Measurements from ENCODE around the gene KCNF1. TPM values are rescaled to one million over a fixed set of nuclear protein-coding genes. Genes with fewer than 3 reads are reported as not detected.

Gene KCNF1
- total RNA-seq, 2 experiments from 2014 or later = not detected

DNA sequence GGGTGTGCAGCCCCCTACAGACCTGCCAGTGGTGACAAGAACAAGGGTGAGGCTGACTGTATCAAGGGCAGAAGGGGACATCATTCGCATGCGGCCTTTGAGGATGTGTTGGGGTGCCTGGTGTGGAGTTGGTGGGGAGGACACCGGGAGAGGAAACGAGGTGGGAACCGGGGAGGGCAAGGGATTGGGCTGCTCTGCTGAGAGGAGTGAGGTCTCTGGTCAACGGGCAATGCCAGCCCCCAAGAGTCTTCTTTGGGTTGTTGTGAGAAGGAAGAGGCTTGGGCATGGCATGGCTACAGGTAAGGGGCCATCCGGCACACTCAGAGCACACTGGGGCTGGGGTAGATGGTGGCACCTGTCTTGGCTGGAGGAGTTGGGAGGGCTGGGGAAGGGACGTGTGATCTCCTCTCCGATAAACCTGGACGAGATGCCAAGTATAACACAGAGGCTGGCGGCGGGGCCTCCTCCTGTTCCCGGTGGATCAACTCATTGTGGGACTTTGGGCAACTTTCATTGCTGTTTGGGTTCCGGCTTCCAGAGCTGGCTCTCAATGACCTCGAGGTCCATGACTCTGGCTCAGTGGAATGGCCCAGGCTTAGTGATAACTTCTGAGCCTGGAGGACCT, 37.0 kb downstream of the KCNF1 start:
- peaks cover 5% of the 10 kb centered on the region for H3K9me3 Mint-ChIP-seq
- DNase-seq = no peak
- H3K4me3 Mint-ChIP-seq = no peak overlapping the region
- TF ChIP-seq, protein P1, sequence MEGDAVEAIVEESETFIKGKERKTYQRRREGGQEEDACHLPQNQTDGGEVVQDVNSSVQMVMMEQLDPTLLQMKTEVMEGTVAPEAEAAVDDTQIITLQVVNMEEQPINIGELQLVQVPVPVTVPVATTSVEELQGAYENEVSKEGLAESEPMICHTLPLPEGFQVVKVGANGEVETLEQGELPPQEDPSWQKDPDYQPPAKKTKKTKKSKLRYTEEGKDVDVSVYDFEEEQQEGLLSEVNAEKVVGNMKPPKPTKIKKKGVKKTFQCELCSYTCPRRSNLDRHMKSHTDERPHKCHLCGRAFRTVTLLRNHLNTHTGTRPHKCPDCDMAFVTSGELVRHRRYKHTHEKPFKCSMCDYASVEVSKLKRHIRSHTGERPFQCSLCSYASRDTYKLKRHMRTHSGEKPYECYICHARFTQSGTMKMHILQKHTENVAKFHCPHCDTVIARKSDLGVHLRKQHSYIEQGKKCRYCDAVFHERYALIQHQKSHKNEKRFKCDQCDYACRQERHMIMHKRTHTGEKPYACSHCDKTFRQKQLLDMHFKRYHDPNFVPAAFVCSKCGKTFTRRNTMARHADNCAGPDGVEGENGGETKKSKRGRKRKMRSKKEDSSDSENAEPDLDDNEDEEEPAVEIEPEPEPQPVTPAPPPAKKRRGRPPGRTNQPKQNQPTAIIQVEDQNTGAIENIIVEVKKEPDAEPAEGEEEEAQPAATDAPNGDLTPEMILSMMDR (IDR thresholded peaks at IDR 0.05) = no peak
- CTCF ChIA-PET = no interaction called here
- H3K27ac Mint-ChIP-seq = no peak overlapping the region
- H3K27me3 Mint-ChIP-seq = peaks cover 31% of the 10 kb centered on the region
- no peak for ATAC-seq
- POLR2A ChIA-PET = no interaction called here
- peaks cover 6% of the 10 kb centered on the region for H3K4me1 Mint-ChIP-seq (ENCODE audit: low read depth)
- H3K36me3 Mint-ChIP-seq (ENCODE audit: low read depth) = peaks cover 5% of the 10 kb centered on the region
- intact Hi-C loops (cut with micrococcal nuclease) = no loop called here

DNA sequence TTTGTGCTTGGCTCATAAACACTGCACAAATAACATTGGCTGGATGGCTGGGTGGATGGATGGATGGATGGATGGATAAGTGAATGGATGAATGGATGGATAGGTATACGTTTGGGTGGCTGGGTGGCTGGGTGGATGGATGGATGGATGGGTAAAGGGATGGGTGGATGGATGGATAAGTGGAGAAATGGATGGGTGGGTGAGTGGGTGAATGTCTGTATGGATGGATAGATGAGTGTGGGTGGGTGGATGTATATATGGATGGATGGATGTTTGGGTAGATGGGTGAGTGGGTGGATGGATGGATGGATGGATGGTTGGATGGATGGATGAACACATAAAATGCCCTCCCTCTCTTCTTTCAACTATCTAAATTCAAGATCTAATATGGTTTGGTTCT, 38.1 kb downstream of the KCNF1 start:
- Mint-ChIP-seq H3K27ac (no peak overlapping the region), H3K36me3 (ENCODE audit: low read depth) (peaks cover 5% of the 10 kb centered on the region), H3K4me1 (ENCODE audit: low read depth) (peaks cover 6% of the 10 kb centered on the region), H3K9me3 (peaks cover 5% of the 10 kb centered on the region), H3K27me3 (peaks cover 28% of the 10 kb centered on the region), H3K4me3 (no peak overlapping the region)
- DNase-seq = no peak
- intact Hi-C loops (cut with micrococcal nuclease) = no loop called here
- POLR2A ChIA-PET = no interaction called here
- CTCF ChIA-PET = no interaction called here
- ATAC-seq = no peak
- TF ChIP-seq, protein P1 (IDR thresholded peaks at IDR 0.05) = no peak

DNA sequence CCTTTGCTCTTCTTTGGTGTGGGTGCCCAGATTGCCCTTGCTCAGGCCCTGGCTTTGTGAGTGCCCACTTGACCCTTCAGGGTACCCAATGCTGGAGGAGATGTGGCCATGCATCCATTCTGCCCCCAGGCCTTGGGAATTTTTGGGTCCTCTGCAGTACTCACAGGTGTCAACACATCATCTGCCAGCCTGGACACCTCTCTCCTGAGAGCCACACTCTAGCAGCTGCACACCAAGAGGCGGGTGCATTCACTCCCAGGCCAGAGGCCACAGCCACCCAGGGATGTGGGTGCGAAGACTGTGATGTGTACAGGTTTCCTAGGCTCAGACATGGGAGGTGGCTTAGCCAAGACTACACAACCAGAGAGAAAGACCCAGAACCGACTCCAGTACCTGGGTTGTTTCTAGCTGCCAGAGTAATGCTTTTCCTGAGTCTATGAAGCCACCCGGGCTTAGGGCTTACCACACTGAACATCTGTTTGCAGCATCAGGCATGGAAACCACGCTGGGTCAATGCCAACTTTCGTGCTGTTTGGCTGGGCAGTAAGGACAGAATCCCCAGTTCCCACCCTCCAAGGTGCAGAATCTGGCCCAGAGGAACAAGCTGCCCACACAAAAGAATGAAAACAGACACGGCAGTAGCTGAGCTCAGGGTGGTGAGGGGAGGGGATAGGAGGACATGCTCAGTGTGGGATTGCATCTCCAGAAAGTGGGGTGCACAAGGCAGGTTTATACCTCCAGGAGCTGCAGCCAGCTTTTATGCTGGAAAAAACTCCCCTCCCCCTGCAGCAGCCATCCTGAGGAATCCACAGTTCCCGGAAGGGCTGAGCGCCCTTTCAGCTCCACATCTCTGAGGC, 40.1 kb downstream of the KCNF1 start:
- intact Hi-C loops (cut with micrococcal nuclease) = no loop called here
- Mint-ChIP-seq H3K27me3 (peaks cover 19% of the 10 kb centered on the region), H3K27ac (no peak overlapping the region), H3K4me3 (no peak overlapping the region), H3K9me3 (peaks cover 5% of the 10 kb centered on the region), H3K36me3 (ENCODE audit: low read depth) (peaks cover 5% of the 10 kb centered on the region), H3K4me1 (ENCODE audit: low read depth) (peaks cover 6% of the 10 kb centered on the region)
- POLR2A ChIA-PET = no interaction called here
- ATAC-seq = no peak
- TF ChIP-seq, protein P1 (IDR thresholded peaks at IDR 0.05) = no peak
- CTCF ChIA-PET = interaction anchor here (1.2 to 1.5 kb wide), 2 partner anchors 21 to 120 kb away, joined by 3 to 4 read pairs; no protein-coding TSS in a partner anchor
- DNase-seq = no peak

DNA sequence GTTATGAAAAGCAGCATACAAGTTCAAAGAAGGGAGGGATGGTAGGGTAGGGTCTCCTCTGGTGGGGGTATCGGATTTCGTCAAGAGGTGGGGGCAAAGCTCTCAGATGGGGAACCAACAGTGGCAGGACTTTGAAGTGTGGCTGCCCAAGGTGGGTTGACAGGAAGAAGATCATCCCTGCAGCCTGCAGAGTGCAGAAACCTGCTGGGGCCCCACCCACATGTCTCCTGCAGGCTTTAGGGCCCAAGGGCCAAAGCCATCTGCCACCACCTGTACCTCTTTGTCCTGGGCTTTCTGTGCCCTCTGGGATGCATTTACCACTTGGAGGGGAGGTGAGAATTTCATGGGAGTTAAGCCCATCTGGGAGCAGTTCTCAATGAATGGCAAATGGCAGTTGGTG, 42.7 kb downstream of the KCNF1 start:
- no peak for DNase-seq
- TF ChIP-seq, protein P1 (IDR thresholded peaks at IDR 0.05) = no peak
- POLR2A ChIA-PET = no interaction called here
- H3K4me3 Mint-ChIP-seq = no peak overlapping the region
- peaks cover 6% of the 10 kb centered on the region for H3K4me1 Mint-ChIP-seq (ENCODE audit: low read depth)
- peaks cover 5% of the 10 kb centered on the region for H3K9me3 Mint-ChIP-seq
- peaks cover 5% of the 10 kb centered on the region for H3K36me3 Mint-ChIP-seq (ENCODE audit: low read depth)
- no peak for ATAC-seq
- H3K27ac Mint-ChIP-seq = no peak overlapping the region
- intact Hi-C loops (cut with micrococcal nuclease) = no loop called here
- peaks cover 14% of the 10 kb centered on the region for H3K27me3 Mint-ChIP-seq
- CTCF ChIA-PET = no interaction called here

Measured in activated CD8-positive, alpha-beta T cell treated with anti-CD3 and anti-CD28 coated beads for 36 hours (primary cell).